Measurements from ENCODE around the gene TGM2. TPM values are rescaled to one million over a fixed set of nuclear protein-coding genes. Genes with fewer than 3 reads are reported as not detected.
A peak's percentile ranks its signal among the peaks of the same experiment; 100 is the strongest.

Gene TGM2
- total and polyA plus RNA-seq, 4 donors: 12.9 to 63.3 (median 19.6) TPM

- peaks cover 14% of the 10 kb centered on the region for H3K4me1 ChIP-seq (ENCODE audit: control insufficient read depth, insufficient read depth, low read length)
- H3K27me3 ChIP-seq (ENCODE audit: control insufficient read depth, insufficient read depth, low read length): peaks cover 7% of the 10 kb centered on the region
- H3K36me3 ChIP-seq (ENCODE audit: control insufficient read depth, insufficient read depth, low read length): no peaks in the 10 kb centered on the region
- DNase-seq (ENCODE audit: low read depth in 4 of 6, low spot score in 6 of 6): no peak
- 57% methylated on average over 12 of the region's 14 CpGs for WGBS (ENCODE audit: insufficient coverage)
- H3K9me3 ChIP-seq (ENCODE audit: control insufficient read depth, insufficient read depth, low read length): no peaks in the 10 kb centered on the region
- H3K4me3 ChIP-seq (ENCODE audit: low read depth, low read length): peak overlapping the region; percentile 14
- H3K27ac ChIP-seq (ENCODE audit: low read depth, low read length): no peak overlapping the region
These were observed 414 bp downstream of the TGM2 start for GRCh38 chr20:38164624-38165088.

DNA sequence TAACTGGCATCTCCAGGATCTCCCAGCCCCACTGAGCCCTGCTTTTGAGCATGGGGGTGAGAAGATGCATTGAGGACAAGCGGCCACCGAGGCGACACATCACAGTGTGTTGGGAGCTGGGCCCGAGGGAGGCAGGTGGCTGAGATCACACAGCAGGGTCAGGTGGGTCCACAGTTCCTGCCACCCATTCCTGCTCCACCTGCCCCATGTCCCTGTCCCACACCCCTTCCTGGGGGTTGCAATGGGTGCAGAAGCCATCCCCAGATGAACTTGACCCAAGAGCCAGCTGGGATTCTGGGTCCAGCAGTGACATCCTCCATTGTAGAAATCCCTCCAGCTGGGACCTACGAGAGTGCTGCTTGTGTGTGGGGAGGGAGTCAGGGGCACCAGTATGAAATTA is 1.0 kb downstream of the TGM2 start:
- Histone ChIP-seq H3K36me3 (ENCODE audit: control insufficient read depth, insufficient read depth, low read length) (no peaks in the 10 kb centered on the region), H3K4me1 (ENCODE audit: control insufficient read depth, insufficient read depth, low read length) (peaks cover 14% of the 10 kb centered on the region), H3K4me3 (ENCODE audit: low read depth, low read length) (peak overlapping the region; percentile 14), H3K27me3 (ENCODE audit: control insufficient read depth, insufficient read depth, low read length) (peaks cover 7% of the 10 kb centered on the region), H3K9me3 (ENCODE audit: control insufficient read depth, insufficient read depth, low read length) (no peaks in the 10 kb centered on the region), H3K27ac (ENCODE audit: low read depth, low read length) (no peak overlapping the region)
- 96% methylated on average over 4 of the region's 5 CpGs for WGBS (ENCODE audit: insufficient coverage)
- no peak for DNase-seq (ENCODE audit: low read depth in 4 of 6, low spot score in 6 of 6)

DNA sequence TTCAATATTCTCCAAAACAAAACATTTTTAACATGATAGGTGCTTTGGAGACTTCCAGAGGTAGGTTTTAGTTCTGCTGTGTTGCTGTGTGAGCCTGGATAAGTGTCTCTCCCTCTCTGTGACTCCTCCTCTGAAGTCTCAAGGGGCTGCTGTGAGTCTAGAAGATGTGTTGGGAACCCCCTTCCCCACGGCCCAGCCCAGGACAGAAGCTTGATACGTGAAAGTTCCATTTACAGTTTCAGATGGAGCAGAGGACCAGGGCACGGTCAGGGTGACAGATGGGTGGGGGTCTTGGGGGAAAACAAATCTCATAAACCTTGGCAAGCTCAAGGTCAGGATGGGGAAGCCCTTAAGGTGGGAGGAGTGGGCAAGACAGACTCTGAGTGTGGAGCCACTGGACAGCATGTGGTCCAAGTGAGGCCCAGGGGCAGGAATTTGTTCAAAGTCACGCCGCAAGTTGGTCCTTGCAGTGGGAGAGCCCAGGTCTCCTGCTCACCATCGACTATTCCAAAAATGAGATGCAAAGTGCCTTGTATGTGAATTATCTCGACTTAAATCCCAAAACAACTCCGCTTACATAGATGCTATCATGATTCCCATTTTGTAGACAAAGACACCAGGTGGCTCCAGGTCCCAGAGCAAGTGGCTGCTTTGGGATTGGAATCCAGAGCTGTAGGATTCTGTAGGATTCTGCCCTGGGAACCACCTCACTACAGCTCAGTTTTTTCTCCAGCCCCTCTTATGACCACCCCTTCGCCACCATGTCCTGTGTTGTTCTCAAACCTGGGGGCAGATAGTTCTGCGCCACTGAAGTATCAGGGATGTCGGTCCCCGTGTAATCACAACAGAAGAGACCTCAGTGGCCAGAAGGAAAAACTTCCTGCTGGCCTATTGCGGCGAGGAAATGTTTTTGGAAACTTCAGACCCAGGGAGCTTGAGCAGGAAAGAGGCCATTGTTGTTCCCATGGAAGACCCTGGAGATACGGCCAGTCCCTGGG is 1.9 kb downstream of the TGM2 start:
- Histone ChIP-seq H3K36me3 (ENCODE audit: control insufficient read depth, insufficient read depth, low read length) (no peaks in the 10 kb centered on the region), H3K27ac (ENCODE audit: low read depth, low read length) (no peak overlapping the region), H3K4me3 (ENCODE audit: low read depth, low read length) (no peak overlapping the region), H3K4me1 (ENCODE audit: control insufficient read depth, insufficient read depth, low read length) (peaks cover 21% of the 10 kb centered on the region), H3K27me3 (ENCODE audit: control insufficient read depth, insufficient read depth, low read length) (peaks cover 7% of the 10 kb centered on the region), H3K9me3 (ENCODE audit: control insufficient read depth, insufficient read depth, low read length) (no peaks in the 10 kb centered on the region)
- no peak for DNase-seq (ENCODE audit: low read depth in 4 of 6, low spot score in 6 of 6)
- WGBS (ENCODE audit: insufficient coverage): 91% methylated on average over 11 of the region's 15 CpGs

DNA sequence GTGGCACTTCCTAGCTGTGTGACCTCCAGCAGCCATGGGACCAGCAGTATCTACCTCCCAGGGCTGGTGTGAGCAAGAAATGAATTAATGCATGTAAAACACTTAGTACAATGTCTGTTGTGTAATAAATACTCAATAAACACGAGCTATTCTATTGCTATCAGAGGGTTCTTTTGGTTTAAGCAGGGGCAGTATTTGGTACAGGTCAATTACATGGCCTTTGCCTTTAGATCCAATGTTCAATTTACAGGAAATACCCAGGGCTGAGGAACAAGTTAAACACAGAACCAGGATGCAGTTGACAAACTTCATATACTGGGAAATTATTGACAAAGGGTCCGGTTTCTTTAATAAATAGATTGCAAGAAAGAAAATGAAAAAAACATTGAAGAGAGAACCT is 2.9 kb downstream of the TGM2 start:
- DNase-seq (ENCODE audit: low read depth in 4 of 6, low spot score in 6 of 6): no peak
- no peak overlapping the region for H3K27ac ChIP-seq (ENCODE audit: low read depth, low read length)
- WGBS (ENCODE audit: insufficient coverage): no CpG with 5 or more reads among the region's 2 CpGs
- peaks cover 22% of the 10 kb centered on the region for H3K4me1 ChIP-seq (ENCODE audit: control insufficient read depth, insufficient read depth, low read length)
- no peaks in the 10 kb centered on the region for H3K36me3 ChIP-seq (ENCODE audit: control insufficient read depth, insufficient read depth, low read length)
- peaks cover 7% of the 10 kb centered on the region for H3K27me3 ChIP-seq (ENCODE audit: control insufficient read depth, insufficient read depth, low read length)
- no peaks in the 10 kb centered on the region for H3K9me3 ChIP-seq (ENCODE audit: control insufficient read depth, insufficient read depth, low read length)
- no peak overlapping the region for H3K4me3 ChIP-seq (ENCODE audit: low read depth, low read length)

GRCh38 chr20:38161412-38161774 is 3.7 kb downstream of the TGM2 start:
- no peak for DNase-seq (ENCODE audit: low read depth in 4 of 6, low spot score in 6 of 6)
- peaks cover 7% of the 10 kb centered on the region for H3K27me3 ChIP-seq (ENCODE audit: control insufficient read depth, insufficient read depth, low read length)
- H3K4me1 ChIP-seq (ENCODE audit: control insufficient read depth, insufficient read depth, low read length): peaks cover 22% of the 10 kb centered on the region
- no peak overlapping the region for H3K4me3 ChIP-seq (ENCODE audit: low read depth, low read length)
- no peak overlapping the region for H3K27ac ChIP-seq (ENCODE audit: low read depth, low read length)
- no peaks in the 10 kb centered on the region for H3K9me3 ChIP-seq (ENCODE audit: control insufficient read depth, insufficient read depth, low read length)
- 98% methylated on average over 12 of the region's 14 CpGs for WGBS (ENCODE audit: insufficient coverage)
- H3K36me3 ChIP-seq (ENCODE audit: control insufficient read depth, insufficient read depth, low read length): no peaks in the 10 kb centered on the region

DNA sequence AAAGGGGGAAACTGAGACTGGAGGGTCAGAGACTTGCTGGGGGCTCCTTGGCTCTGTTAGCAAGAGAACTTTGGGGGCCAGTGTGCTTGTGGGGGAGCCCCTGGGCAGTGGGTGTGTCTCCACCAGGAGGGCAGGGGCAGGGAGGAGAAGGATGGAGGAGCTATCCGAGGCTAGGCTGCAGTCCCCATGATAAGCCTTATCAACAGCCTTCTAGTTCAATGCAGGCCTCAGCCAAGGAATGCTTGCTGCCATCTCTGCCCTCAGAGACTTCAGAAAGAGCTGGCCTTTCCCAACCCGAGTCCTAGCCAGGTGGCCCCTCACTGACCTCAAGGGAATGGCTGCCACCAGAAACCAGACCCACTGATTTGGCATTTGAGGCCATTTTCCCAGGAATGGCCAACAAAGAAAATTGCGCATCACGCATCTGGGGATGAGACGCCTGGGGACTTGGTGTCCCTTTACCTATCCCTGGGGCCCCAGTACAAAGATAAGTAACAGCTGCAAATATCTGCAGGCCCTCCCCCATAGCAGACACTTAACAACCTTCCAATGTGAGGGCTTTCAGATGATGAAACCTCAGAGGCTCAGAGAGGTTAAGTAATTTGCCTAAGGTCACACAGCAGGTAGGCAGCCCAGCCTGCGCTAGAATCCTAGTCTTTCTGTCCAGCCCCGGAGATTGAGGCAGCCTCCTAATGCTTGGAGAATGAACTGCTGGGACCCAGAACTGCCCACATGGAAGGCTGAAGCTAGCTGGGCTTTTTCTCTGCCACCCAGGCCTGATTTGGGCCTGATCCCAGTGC is 4.9 kb downstream of the TGM2 start:
- 87% methylated on average over 7 of the region's 7 CpGs for WGBS (ENCODE audit: insufficient coverage)
- Histone ChIP-seq H3K4me1 (ENCODE audit: control insufficient read depth, insufficient read depth, low read length) (peaks cover 17% of the 10 kb centered on the region), H3K4me3 (ENCODE audit: low read depth, low read length) (no peak overlapping the region), H3K9me3 (ENCODE audit: control insufficient read depth, insufficient read depth, low read length) (no peaks in the 10 kb centered on the region), H3K27me3 (ENCODE audit: control insufficient read depth, insufficient read depth, low read length) (peaks cover 7% of the 10 kb centered on the region), H3K27ac (ENCODE audit: low read depth, low read length) (no peak overlapping the region), H3K36me3 (ENCODE audit: control insufficient read depth, insufficient read depth, low read length) (no peaks in the 10 kb centered on the region)
- no peak for DNase-seq (ENCODE audit: low read depth in 4 of 6, low spot score in 6 of 6)

- no peak for DNase-seq (ENCODE audit: low read depth in 4 of 6, low spot score in 6 of 6)
- WGBS (ENCODE audit: insufficient coverage): 81% methylated on average over 4 of the region's 5 CpGs
- Histone ChIP-seq H3K27me3 (ENCODE audit: control insufficient read depth, insufficient read depth, low read length) (peaks cover 2% of the 10 kb centered on the region), H3K9me3 (ENCODE audit: control insufficient read depth, insufficient read depth, low read length) (no peaks in the 10 kb centered on the region), H3K4me3 (ENCODE audit: low read depth, low read length) (no peak overlapping the region), H3K36me3 (ENCODE audit: control insufficient read depth, insufficient read depth, low read length) (no peaks in the 10 kb centered on the region), H3K4me1 (ENCODE audit: control insufficient read depth, insufficient read depth, low read length) (peaks cover 11% of the 10 kb centered on the region), H3K27ac (ENCODE audit: low read depth, low read length) (no peak overlapping the region)
These were observed 5.5 kb downstream of the TGM2 start for GRCh38 chr20:38159566-38159956.

DNA sequence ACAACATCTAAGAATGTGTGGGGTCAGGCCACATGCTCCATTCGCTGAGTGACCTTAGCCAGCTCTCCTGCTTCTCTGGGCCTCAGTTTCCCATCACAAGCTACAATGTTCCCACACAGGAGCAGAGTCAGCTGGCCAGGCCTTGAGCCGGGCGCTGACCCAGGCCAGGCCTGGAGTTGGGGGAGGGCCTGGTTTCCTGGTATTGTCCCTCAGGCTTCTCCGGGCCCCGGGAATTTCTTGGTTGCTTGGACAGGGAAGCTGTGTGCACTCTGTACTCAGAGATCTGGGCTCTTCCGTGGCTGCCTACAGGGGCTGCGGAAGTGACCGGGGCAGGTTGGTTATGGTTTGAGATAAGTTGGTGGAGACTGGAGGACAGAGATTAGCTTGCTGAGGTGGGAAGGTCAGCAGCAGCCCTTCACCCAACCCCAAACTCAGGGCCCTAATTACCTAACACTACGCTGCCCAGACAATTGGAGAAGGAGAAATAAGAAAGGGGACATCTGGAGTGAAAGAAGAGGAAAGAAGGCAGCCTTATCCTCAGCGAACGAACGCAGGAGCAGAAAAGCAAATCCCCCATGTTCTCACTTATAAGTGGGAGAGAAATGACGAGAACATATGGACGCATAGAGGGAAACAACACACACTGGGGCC is 6.2 kb downstream of the TGM2 start:
- Histone ChIP-seq H3K27me3 (ENCODE audit: control insufficient read depth, insufficient read depth, low read length) (no peaks in the 10 kb centered on the region), H3K27ac (ENCODE audit: low read depth, low read length) (peak overlapping the region; percentile 25), H3K4me3 (ENCODE audit: low read depth, low read length) (no peak overlapping the region), H3K4me1 (ENCODE audit: control insufficient read depth, insufficient read depth, low read length) (peaks cover 8% of the 10 kb centered on the region), H3K9me3 (ENCODE audit: control insufficient read depth, insufficient read depth, low read length) (no peaks in the 10 kb centered on the region), H3K36me3 (ENCODE audit: control insufficient read depth, insufficient read depth, low read length) (no peaks in the 10 kb centered on the region)
- no peak for DNase-seq (ENCODE audit: low read depth in 4 of 6, low spot score in 6 of 6)
- 76% methylated on average over 5 of the region's 14 CpGs for WGBS (ENCODE audit: insufficient coverage)

DNA sequence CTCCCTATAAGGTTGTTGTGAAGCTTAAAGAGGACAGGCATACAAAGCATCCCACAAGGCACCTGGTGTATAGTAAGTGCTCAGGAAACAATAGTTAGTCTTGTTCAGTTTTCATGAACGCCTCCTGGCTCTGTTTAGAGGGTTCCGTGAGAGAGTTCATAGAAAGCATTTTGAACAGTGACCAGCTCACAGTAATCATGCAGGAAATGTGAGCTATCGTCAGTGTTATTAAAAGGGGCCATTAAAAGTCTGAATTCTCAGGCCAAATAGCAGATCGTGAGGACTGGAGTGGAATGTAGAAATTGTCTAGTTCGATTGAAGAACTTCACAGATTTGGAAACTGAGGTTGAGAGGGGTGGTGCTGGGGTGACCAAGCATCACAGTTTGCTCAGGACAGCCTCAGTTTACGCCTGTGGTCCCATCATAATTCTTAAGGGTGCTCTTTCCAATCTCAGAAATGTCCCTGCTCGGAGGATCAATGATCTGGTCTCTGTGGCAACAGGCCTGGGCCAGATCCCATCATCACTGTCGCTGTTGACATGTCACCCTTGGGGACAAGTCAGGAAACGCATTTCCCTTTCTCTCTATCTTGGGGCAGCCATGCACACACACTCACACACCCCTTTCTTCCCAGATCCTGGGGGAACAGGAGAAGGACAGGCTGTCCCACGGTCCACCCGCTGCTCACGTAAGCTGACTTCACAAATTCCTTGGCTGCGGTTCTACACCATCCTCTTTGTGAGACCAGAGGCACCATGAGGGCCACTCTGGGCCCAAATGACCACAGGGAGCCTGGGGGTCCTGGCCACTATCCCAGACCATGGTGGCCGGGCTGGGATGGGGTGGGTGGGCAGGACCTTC is 7.2 kb downstream of the TGM2 start:
- 86% methylated on average over 13 of the region's 14 CpGs for WGBS (ENCODE audit: insufficient coverage)
- no peaks in the 10 kb centered on the region for H3K36me3 ChIP-seq (ENCODE audit: control insufficient read depth, insufficient read depth, low read length)
- H3K4me3 ChIP-seq (ENCODE audit: low read depth, low read length): no peak overlapping the region
- DNase-seq (ENCODE audit: low read depth in 4 of 6, low spot score in 6 of 6): no peak
- peak overlapping the region; percentile 25 for H3K27ac ChIP-seq (ENCODE audit: low read depth, low read length)
- peaks cover 11% of the 10 kb centered on the region for H3K4me1 ChIP-seq (ENCODE audit: control insufficient read depth, insufficient read depth, low read length)
- no peaks in the 10 kb centered on the region for H3K27me3 ChIP-seq (ENCODE audit: control insufficient read depth, insufficient read depth, low read length)
- H3K9me3 ChIP-seq (ENCODE audit: control insufficient read depth, insufficient read depth, low read length): no peaks in the 10 kb centered on the region
